ENCODE measurements around the gene OR2A42.
"Not testable (repeated sequence)": the region's sequence is repeated elsewhere in the genome, so short reads cannot be mapped to it uniquely, and the experiment has no call there.

- TF ChIP-seq KDM1A (IDR thresholded peaks at IDR 0.05; ENCODE audit: low read depth); NFE2L2 (conservative IDR thresholded peaks at IDR 0.05; ENCODE audit: low read length); POLR2A (IDR thresholded peaks at IDR 0.05; ENCODE audit: low read length); POLR2AphosphoS2 (conservative IDR thresholded peaks at IDR 0.05; ENCODE audit: low read length); REST (IDR thresholded peaks at IDR 0.05); CTCF (IDR thresholded peaks at IDR 0.05); RCOR1 (IDR thresholded peaks at IDR 0.05; ENCODE audit: low read depth, low read length); RNF2 (IDR thresholded peaks at IDR 0.05; ENCODE audit: borderline replicate concordance, low read depth); MAX (IDR thresholded peaks at IDR 0.05); TP53 (CRISPR knock-in tag; IDR thresholded peaks at IDR 0.05); BCL3 (IDR thresholded peaks at IDR 0.05): not testable (repeated sequence)
Measured at GRCh38 chr7:144194453-144194852, 45.0 kb downstream of the OR2A42 start.
